B cell (primary cell): Measurements from ENCODE around the gene ACO2.

ENCODE experiments used
- EZH2 ChIP-seq: IDR thresholded peaks from 2 replicates; pipeline ENCODE4 v1.6.1; 2012; ENCODE audit warnings: borderline replicate concordance, low read depth, mild to moderate bottlenecking, moderate library complexity, low read length; ENCODE audit not compliant: insufficient read depth, poor library complexity, severe bottlenecking
- TF ChIP-seq, protein P1 (sequence below): fragments of 200-600 bp; IDR thresholded peaks from one replicate; pipeline ENCODE4 v1.8.0; 2022; ENCODE audit warnings: antibody characterized with exemption, mild to moderate bottlenecking

DNA sequence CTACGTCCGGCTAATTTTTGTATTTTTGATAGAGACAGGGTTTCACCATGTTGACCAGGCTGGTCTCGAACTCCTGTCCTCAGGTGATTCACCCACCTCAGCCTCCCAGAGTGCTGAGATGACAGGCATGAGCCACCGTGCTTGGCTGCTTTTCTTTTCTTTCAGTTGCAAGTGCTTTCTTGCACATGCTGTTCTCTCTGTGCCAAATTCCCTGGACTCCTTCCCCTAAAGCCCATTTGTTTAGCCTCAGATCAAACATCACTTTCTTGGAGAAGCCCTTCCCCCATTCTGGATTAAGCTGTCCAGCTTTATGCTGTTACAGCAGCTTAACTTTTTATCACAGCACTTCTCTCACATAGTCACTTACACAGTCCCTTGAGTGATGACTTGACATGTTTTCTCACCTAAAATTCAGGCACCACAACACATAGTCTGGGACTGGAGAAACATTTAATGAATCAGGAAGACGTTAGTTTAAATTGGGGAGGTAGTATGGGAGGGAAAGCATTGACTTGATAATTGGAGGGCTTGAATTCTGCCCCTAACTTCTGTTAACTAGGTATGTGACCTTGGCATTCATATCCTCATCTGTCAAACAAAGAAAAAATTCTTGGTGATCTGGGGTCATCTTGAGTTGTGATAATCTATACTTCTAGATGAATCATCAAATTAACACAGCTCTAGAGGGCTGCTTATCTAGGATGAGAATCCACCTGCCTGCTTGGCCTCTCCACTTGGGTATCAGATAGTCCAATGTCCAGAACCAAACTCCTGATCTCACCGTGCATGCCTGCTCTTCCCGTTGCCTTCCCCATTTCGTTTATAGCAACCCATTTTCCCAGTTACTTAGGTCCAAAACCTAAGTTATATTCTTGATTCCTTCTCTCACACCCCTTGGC lies 18.4 kb downstream of the ACO2 start:
- TF ChIP-seq, protein P1, sequence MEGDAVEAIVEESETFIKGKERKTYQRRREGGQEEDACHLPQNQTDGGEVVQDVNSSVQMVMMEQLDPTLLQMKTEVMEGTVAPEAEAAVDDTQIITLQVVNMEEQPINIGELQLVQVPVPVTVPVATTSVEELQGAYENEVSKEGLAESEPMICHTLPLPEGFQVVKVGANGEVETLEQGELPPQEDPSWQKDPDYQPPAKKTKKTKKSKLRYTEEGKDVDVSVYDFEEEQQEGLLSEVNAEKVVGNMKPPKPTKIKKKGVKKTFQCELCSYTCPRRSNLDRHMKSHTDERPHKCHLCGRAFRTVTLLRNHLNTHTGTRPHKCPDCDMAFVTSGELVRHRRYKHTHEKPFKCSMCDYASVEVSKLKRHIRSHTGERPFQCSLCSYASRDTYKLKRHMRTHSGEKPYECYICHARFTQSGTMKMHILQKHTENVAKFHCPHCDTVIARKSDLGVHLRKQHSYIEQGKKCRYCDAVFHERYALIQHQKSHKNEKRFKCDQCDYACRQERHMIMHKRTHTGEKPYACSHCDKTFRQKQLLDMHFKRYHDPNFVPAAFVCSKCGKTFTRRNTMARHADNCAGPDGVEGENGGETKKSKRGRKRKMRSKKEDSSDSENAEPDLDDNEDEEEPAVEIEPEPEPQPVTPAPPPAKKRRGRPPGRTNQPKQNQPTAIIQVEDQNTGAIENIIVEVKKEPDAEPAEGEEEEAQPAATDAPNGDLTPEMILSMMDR, result no peak
- TF ChIP-seq EZH2, result no peak
